H9 (cell line): ENCODE results near the gene KIF26A. TPM values are rescaled to one million over a fixed set of nuclear protein-coding genes. Genes with fewer than 3 reads are reported as not detected.

Experiments
- DNase-seq: peaks from one replicate; pipeline ENCODE4 v3.0.0-alpha.2; 2017
- H2AFZ ChIP-seq: one replicate; pipeline ENCODE4 v1.6.1; 2013; ENCODE audit warnings: mild to moderate bottlenecking, low read length, control low read depth, moderate library complexity
- H2AK5ac ChIP-seq: 2 replicates; pipeline ENCODE4 v1.6.1; 2013; ENCODE audit warnings: low read length, control low read depth, mixed read lengths; ENCODE audit not compliant: insufficient read length
- H2BK120ac ChIP-seq: one replicate; pipeline ENCODE4 v1.6.1; 2013; ENCODE audit warnings: low read depth, mild to moderate bottlenecking, low read length, control low read depth, inconsistent platforms; ENCODE audit not compliant: poor library complexity, severe bottlenecking
- H2BK12ac ChIP-seq: 2 replicates; pipeline ENCODE4 v1.6.1; 2013; ENCODE audit warnings: low read length, control low read depth, mixed read lengths, low read depth; ENCODE audit not compliant: insufficient read length
- H2BK15ac ChIP-seq: 2 replicates; pipeline ENCODE4 v1.6.1; 2013; ENCODE audit warnings: low read depth, low read length, control low read depth
- H2BK20ac ChIP-seq: one replicate; pipeline ENCODE4 v1.6.1; 2013; ENCODE audit warnings: low read depth, mild to moderate bottlenecking, low read length, control low read depth, inconsistent platforms; ENCODE audit not compliant: poor library complexity, severe bottlenecking
- H2BK5ac ChIP-seq: 2 replicates; pipeline ENCODE4 v1.6.1; 2013; ENCODE audit warnings: low read length, control low read depth, mixed read lengths; ENCODE audit not compliant: insufficient read length
- H3K14ac ChIP-seq: 2 replicates; pipeline ENCODE4 v1.6.1; 2013; ENCODE audit warnings: low read length, control low read depth; ENCODE audit not compliant: insufficient read depth
- H3K18ac ChIP-seq: 2 replicates; pipeline ENCODE4 v1.6.1; 2013; ENCODE audit warnings: low read depth, mild to moderate bottlenecking, mixed read lengths, low read length, control low read depth; ENCODE audit not compliant: insufficient read length
- H3K23ac ChIP-seq: 2 replicates; pipeline ENCODE4 v1.6.1; 2013; ENCODE audit warnings: low read length, control low read depth, mixed read lengths, low read depth; ENCODE audit not compliant: insufficient read length
- H3K23me2 ChIP-seq: 2 replicates; pipeline ENCODE4 v1.6.1; 2013; ENCODE audit warnings: low read depth, mild to moderate bottlenecking, mixed read lengths, low read length, control low read depth; ENCODE audit not compliant: insufficient read length, poor library complexity, severe bottlenecking
- H3K27ac ChIP-seq: 2 replicates; pipeline ENCODE4 v1.5.1; 2013; ENCODE audit warnings: low read length, control low read depth, mixed read lengths, low read depth; ENCODE audit not compliant: insufficient read length
- H3K27me3 ChIP-seq: 2 replicates; pipeline ENCODE4 v1.6.1; 2013; ENCODE audit warnings: low read length, control low read depth, inconsistent platforms; ENCODE audit not compliant: insufficient read depth
- H3K4ac ChIP-seq: 2 replicates; pipeline ENCODE4 v1.6.1; 2013; ENCODE audit warnings: low read depth, mild to moderate bottlenecking, control low read depth, inconsistent platforms, low read length, moderate library complexity
- H3K4me1 ChIP-seq: 2 replicates; pipeline ENCODE4 v1.6.1; 2013; ENCODE audit warnings: low read length, control low read depth, inconsistent platforms; ENCODE audit not compliant: insufficient read depth
- H3K4me2 ChIP-seq: 2 replicates; pipeline ENCODE4 v1.6.1; 2013; ENCODE audit warnings: low read length, control low read depth, mixed read lengths; ENCODE audit not compliant: insufficient read length, insufficient read depth
- H3K56ac ChIP-seq: 2 replicates; pipeline ENCODE4 v1.6.1; 2013; ENCODE audit warnings: low read depth, mild to moderate bottlenecking, mixed read lengths, low read length, control low read depth; ENCODE audit not compliant: insufficient read length
- H3K79me1 ChIP-seq: 2 replicates; pipeline ENCODE4 v1.6.1; 2013; ENCODE audit warnings: low read depth, mild to moderate bottlenecking, moderate library complexity, low read length, control low read depth, inconsistent platforms; ENCODE audit not compliant: insufficient read depth, poor library complexity, severe bottlenecking
- H3K79me2 ChIP-seq: 2 replicates; pipeline ENCODE4 v1.6.1; 2013; ENCODE audit warnings: low read length, control low read depth, inconsistent platforms; ENCODE audit not compliant: insufficient read depth
- H3K9ac ChIP-seq: 2 replicates; pipeline ENCODE4 v1.6.1; 2013; ENCODE audit warnings: low read length, control low read depth, mixed read lengths; ENCODE audit not compliant: insufficient read length; ENCODE audit errors: extremely low read depth
- H3K9me3 ChIP-seq: one replicate; pipeline ENCODE4 v1.6.1; 2013; ENCODE audit warnings: low read depth, low read length, inconsistent platforms; ENCODE audit not compliant: control insufficient read depth
- H3T11ph ChIP-seq: one replicate; pipeline ENCODE4 v1.6.1; 2013; ENCODE audit warnings: mild to moderate bottlenecking, low read length, control low read depth, inconsistent platforms
- H4K20me1 ChIP-seq: one replicate; pipeline ENCODE4 v1.6.1; 2013; ENCODE audit not compliant: control insufficient read depth, insufficient read length, insufficient read depth
- H4K5ac ChIP-seq: 2 replicates; pipeline ENCODE4 v1.6.1; 2013; ENCODE audit warnings: low read depth, mild to moderate bottlenecking, mixed read lengths, low read length, control low read depth; ENCODE audit not compliant: insufficient read length
- H4K8ac ChIP-seq: replicated peaks from 2 replicates; pipeline ENCODE4 v1.6.1; 2013; ENCODE audit warnings: low read length, control low read depth, mixed read lengths, low read depth; ENCODE audit not compliant: insufficient read length
- H4K91ac ChIP-seq: 2 replicates; pipeline ENCODE4 v1.6.1; 2013; ENCODE audit warnings: low read depth, mild to moderate bottlenecking, moderate library complexity, mixed read lengths, low read length, control low read depth; ENCODE audit not compliant: insufficient read length
- H3K27ac Mint-ChIP-seq, 3 experiments: 2 replicates in 2 of 3; 3 replicates in 1 of 3; pipeline ENCODE4 v1.8.0; 2020 to 2021; ENCODE audit warnings: mixed read lengths in 3 of 3, mild to moderate bottlenecking in 1 of 3, moderate library complexity in 1 of 3
- H3K27me3 Mint-ChIP-seq: 2 replicates; pipeline ENCODE4 v1.8.0; 2021; ENCODE audit warnings: low read depth, mild to moderate bottlenecking, moderate library complexity, mixed read lengths
- H3K36me3 Mint-ChIP-seq, 3 experiments: 2 replicates in 2 of 3; 3 replicates in 1 of 3; pipeline ENCODE4 v1.8.0; 2020 to 2021; ENCODE audit warnings: low read depth in 3 of 3, mixed read lengths in 3 of 3; ENCODE audit not compliant: insufficient read depth in 1 of 3
- H3K4me1 Mint-ChIP-seq, 2 experiments: 2 replicates each; pipeline ENCODE4 v1.8.0; 2020; ENCODE audit warnings: mixed read lengths in 2 of 2
- H3K4me3 Mint-ChIP-seq, 2 experiments: 2 replicates in 1 of 2; 3 replicates in 1 of 2; pipeline ENCODE4 v1.8.0; 2020 to 2021; ENCODE audit warnings: mild to moderate bottlenecking in 2 of 2, mixed read lengths in 2 of 2, moderate library complexity in 1 of 2
- H3K9me3 Mint-ChIP-seq, 2 experiments: 2 replicates in 1 of 2; 3 replicates in 1 of 2; pipeline ENCODE4 v1.8.0; 2020; ENCODE audit warnings: mild to moderate bottlenecking in 2 of 2, mixed read lengths in 2 of 2, moderate library complexity in 1 of 2
- whole genome bisulfite sequencing: extraction: QIAGEN DNeasy Blood & Tissue Kit; methylation state at CpG from one replicate; pipeline ENCODE4 v1.1.7; 2013; ENCODE audit warnings: missing lambda C conversion rate, low lambda C conversion rate, mixed read lengths; ENCODE audit not compliant: insufficient read length; ENCODE audit errors: extremely low coverage; 5-methylcytosine and 5-hydroxymethylcytosine counted together
- total RNA-seq: library from RNA; stranded (reverse); gene quantifications from 2 replicates; pipeline ENCODE4 v1.2.1, GENCODE V29; 2021
- TF ChIP-seq, protein P1 (sequence below): fragments of 200-600 bp; sonication (generic); conservative IDR thresholded peaks from 3 replicates; pipeline ENCODE4 v1.8.0; 2021; ENCODE audit warnings: antibody characterized with exemption, mild to moderate bottlenecking

KIF26A gene
- total RNA-seq, 1 experiment from 2014 or later: 44.2 TPM

DNA sequence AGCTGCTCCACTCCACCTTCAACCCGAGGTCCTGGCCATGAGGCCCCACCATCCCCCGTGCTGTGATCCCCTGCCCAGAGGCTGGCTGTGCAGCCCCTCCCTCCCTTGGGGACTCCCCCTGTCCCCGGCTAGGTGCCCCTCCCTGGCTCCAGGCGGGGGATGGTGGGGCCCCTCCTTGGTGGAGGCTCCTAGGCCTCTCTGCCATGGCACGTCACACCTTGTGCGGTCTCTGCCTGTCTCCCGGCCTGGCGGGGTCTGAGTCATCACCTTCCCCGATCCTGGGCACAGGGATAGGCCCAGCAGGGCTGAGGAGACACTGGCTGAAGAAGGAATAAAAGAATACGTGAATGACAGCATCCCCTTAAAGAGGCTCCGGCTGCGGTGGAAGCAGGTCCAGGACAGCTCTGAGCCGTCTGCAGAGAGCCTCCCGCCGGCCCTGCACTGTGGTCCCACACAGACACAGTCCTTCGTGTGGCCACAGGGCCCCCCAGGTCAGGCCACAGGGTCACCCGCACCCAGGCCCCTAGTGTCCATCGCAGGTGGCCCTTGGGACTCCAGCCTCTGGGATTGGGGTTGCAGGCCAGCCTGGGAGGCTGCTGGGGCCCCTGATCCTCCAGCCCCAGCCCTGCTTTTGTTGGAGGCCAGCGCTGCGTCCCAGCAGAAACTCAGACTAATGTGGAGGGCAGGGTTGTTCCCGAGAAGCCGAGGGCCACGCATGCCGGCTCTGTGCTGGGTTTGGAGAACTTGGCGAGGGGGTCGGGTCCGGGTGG, 43.6 kb downstream of the KIF26A start:
- Histone ChIP-seq H4K20me1 (no peaks in the 10 kb centered on the region), H3K23ac (no peak overlapping the region), H2AK5ac (no peak overlapping the region), H3K23me2 (no peaks in the 10 kb centered on the region), H3K27me3 (no peaks in the 10 kb centered on the region), H3T11ph (no peak overlapping the region), H3K27ac (no peak overlapping the region), H2BK120ac (no peak overlapping the region), H3K9ac (no peak overlapping the region), H4K5ac (no peak overlapping the region), H2BK5ac (no peak overlapping the region), H2BK20ac (no peak overlapping the region), H2BK15ac (no peak overlapping the region), H3K4me1 (no peaks in the 10 kb centered on the region), H4K8ac (no peak overlapping the region), H3K4ac (no peak overlapping the region), H3K18ac (no peak overlapping the region), H3K14ac (no peak overlapping the region; the same call in 1 of the 2 replicates), H2AFZ (no peak overlapping the region), H3K79me2 (no peaks in the 10 kb centered on the region), H3K9me3 (no peaks in the 10 kb centered on the region), H4K91ac (no peak overlapping the region), H2BK12ac (no peak overlapping the region), H3K56ac (no peak overlapping the region), H3K4me2 (no peak overlapping the region), H3K79me1 (no peaks in the 10 kb centered on the region)
- no CpG with 5 or more reads among the region's 27 CpGs for WGBS
- TF ChIP-seq, protein P1, sequence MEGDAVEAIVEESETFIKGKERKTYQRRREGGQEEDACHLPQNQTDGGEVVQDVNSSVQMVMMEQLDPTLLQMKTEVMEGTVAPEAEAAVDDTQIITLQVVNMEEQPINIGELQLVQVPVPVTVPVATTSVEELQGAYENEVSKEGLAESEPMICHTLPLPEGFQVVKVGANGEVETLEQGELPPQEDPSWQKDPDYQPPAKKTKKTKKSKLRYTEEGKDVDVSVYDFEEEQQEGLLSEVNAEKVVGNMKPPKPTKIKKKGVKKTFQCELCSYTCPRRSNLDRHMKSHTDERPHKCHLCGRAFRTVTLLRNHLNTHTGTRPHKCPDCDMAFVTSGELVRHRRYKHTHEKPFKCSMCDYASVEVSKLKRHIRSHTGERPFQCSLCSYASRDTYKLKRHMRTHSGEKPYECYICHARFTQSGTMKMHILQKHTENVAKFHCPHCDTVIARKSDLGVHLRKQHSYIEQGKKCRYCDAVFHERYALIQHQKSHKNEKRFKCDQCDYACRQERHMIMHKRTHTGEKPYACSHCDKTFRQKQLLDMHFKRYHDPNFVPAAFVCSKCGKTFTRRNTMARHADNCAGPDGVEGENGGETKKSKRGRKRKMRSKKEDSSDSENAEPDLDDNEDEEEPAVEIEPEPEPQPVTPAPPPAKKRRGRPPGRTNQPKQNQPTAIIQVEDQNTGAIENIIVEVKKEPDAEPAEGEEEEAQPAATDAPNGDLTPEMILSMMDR: no peak
- peaks cover 0 to 6% (median 0%) of the 10 kb centered on the region in 3 experiments; a peak in 3 of 7 replicates for H3K36me3 Mint-ChIP-seq
- no peak overlapping the region for H3K4me3 Mint-ChIP-seq
- H3K4me1 Mint-ChIP-seq: peaks cover 2 to 9% of the 10 kb centered on the region in 2 experiments; a peak in 3 of 4 replicates
- H3K27me3 Mint-ChIP-seq: no peaks in the 10 kb centered on the region; the same call in 1 of the 2 replicates
- H3K27ac Mint-ChIP-seq: peak overlapping the region in 2 of 3 experiments; percentile 28 to 62; a peak in 1 of 7 replicates
- no peaks in the 10 kb centered on the region for H3K9me3 Mint-ChIP-seq
- DNase-seq: no peak
